ENCODE results near the gene RPS14.

RPS14 gene

DNA sequence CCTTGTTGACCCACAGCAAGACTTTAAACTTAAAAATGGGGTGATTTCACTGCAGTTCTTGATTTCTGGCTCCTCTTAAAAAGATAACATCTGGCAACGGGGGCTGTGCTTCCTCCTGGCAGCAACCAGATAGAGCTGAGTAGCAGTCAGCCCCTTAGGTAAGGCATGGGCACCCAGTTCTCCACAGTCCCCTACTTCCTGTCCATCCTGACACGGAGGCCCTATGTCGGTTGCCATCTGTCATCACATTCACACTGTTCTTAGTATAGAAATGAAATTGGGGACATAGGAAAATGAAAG lies 48.5 kb downstream of the RPS14 start:
- Histone ChIP-seq H3K27me3 (replicated peaks) (no peaks in the 10 kb centered on the region), H3K4me3 (ENCODE audit: low read depth, low read length) (no peak overlapping the region), H3K36me3 (replicated peaks) (peaks cover 19% of the 10 kb centered on the region), H3K27ac (no peak overlapping the region)
- in situ Hi-C loops (cut with HindIII; ENCODE audit: low pct_ligation_motif_present, low sequenced_read_pairs): no loop called here
- TF ChIP-seq, protein P1, sequence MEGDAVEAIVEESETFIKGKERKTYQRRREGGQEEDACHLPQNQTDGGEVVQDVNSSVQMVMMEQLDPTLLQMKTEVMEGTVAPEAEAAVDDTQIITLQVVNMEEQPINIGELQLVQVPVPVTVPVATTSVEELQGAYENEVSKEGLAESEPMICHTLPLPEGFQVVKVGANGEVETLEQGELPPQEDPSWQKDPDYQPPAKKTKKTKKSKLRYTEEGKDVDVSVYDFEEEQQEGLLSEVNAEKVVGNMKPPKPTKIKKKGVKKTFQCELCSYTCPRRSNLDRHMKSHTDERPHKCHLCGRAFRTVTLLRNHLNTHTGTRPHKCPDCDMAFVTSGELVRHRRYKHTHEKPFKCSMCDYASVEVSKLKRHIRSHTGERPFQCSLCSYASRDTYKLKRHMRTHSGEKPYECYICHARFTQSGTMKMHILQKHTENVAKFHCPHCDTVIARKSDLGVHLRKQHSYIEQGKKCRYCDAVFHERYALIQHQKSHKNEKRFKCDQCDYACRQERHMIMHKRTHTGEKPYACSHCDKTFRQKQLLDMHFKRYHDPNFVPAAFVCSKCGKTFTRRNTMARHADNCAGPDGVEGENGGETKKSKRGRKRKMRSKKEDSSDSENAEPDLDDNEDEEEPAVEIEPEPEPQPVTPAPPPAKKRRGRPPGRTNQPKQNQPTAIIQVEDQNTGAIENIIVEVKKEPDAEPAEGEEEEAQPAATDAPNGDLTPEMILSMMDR (IDR thresholded peaks at IDR 0.05; ENCODE audit: low read depth, low read length, missing control alignments): no peak
- DNase-seq: no peak

DNA sequence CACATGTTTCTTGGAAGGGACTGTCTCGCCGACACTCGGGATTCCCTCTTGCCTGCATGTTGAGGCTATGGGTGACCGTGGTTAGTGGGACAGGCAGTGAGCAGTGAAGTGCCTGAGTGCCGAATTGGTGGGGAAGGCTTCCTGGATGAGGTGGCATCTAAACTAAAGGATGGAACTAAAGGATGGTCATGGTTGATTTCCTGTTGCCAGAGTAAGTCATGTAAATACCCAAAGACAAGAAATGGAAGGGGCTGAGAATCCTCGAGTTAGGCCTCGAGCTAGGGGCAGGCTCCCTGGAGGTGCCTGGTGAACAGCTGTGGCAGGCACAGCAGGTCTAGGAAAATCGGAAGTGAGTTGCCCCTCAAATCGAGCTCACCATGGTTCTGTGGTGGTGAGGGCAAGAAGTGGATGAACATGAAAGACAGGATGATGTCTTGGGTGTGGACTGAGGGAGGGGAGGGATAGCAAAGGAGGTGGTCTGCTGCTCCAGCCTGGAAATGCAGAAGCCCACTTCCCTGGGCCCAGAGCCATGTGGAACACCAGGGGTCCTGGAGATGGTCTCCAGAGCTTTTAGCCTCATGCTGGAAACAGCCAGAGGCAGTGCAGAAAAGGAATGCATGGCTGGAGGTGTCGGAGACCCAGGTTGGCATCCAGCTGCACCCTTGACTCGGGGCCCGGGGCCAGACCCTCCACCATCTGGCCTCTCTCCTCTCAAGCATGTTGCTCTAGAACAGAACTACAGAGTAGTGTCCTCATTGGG lies 49.0 kb downstream of the RPS14 start:
- TF ChIP-seq, protein P1 (IDR thresholded peaks at IDR 0.05; ENCODE audit: low read depth, low read length, missing control alignments): no peak
- in situ Hi-C loops (cut with HindIII; ENCODE audit: low pct_ligation_motif_present, low sequenced_read_pairs): no loop called here
- H3K27me3 ChIP-seq (replicated peaks): no peaks in the 10 kb centered on the region
- DNase-seq: no peak
- H3K27ac ChIP-seq: no peak overlapping the region
- H3K4me3 ChIP-seq (ENCODE audit: low read depth, low read length): no peak overlapping the region
- H3K36me3 ChIP-seq (replicated peaks): peaks cover 20% of the 10 kb centered on the region

DNA sequence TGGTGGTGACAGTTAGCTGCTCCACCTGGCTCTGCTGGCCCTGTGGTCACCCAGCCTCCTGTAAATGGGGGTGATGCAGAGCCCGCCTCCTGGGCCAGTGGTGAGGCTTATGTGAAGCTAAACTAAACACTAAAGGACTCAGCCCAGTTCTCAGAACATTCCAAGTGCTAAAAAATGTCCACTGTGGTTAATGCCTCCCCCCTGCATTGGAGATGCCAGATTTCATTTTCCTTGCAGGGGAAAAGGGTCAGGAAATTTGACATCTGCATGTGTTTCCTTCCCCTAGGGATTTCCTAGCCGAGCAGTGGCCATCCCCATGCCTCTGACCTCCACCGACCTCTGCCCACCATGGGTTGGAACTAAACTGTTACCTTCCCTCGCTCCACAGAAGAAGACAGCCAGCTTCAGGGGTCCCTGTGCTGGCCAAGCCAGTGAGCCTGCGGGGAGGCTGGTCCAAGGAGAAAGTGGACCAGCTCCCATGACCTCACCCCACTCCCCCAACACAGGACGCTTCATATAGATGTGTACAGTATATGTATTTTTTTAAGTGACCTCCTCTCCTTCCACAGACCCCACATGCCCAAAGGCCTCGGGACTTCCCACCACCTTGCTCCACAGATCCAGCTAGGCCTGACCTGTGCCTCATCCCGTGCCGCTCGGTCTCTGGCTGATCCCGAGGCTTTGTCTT lies 49.9 kb downstream of the RPS14 start:
- TF ChIP-seq, protein P1 (IDR thresholded peaks at IDR 0.05; ENCODE audit: low read depth, low read length, missing control alignments): no peak
- DNase-seq: no peak
- no peak overlapping the region for H3K27ac ChIP-seq
- H3K36me3 ChIP-seq (replicated peaks): peaks cover 20% of the 10 kb centered on the region
- no peaks in the 10 kb centered on the region for H3K27me3 ChIP-seq (replicated peaks)
- H3K4me3 ChIP-seq (ENCODE audit: low read depth, low read length): no peak overlapping the region
- in situ Hi-C loops (cut with HindIII; ENCODE audit: low pct_ligation_motif_present, low sequenced_read_pairs): no loop called here

DNA sequence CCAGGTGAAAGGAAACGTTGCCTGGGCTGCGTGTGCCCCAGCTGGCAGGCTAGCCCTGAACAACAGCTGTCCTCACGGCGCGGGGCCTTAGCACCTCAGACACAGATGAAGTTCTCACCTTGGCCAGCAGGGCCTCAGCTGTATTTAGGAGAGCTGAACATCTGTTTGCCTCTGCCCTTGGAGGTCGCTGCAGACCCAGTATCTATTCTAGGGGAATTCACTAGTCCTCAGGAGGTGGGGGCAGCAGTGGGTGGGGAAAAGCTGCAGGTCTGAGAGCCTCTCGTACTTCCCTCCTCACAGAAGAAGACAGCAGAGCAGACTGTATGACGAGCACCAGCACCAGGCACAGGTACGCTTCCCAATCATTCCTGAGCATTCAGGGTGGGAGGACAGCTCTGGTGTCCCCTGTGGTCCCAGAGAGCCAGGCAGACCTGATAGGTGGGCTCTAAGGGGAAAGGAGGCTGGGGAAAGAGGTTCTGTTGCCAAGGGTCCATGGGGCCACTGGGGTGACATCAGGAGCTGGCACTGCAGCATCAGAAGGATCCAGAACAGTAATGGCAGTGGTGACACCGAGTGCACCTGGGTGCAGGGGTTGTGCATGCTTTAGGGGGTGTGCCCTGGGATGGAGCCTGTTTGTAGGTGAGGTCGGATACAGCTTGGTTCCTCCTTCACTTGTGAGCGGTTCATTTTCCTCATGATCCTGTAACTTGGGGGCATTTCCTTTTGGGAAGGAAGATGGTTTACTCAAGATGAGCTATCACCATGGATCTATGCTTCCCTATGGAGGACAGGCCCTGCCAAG lies 50.6 kb downstream of the RPS14 start:
- Histone ChIP-seq H3K4me3 (ENCODE audit: low read depth, low read length) (no peak overlapping the region), H3K27ac (no peak overlapping the region), H3K27me3 (replicated peaks) (no peaks in the 10 kb centered on the region), H3K36me3 (replicated peaks) (peaks cover 26% of the 10 kb centered on the region)
- in situ Hi-C loops (cut with HindIII; ENCODE audit: low pct_ligation_motif_present, low sequenced_read_pairs): no loop called here
- TF ChIP-seq, protein P1 (IDR thresholded peaks at IDR 0.05; ENCODE audit: low read depth, low read length, missing control alignments): peak; percentile 49
- DNase-seq: no peak

DNA sequence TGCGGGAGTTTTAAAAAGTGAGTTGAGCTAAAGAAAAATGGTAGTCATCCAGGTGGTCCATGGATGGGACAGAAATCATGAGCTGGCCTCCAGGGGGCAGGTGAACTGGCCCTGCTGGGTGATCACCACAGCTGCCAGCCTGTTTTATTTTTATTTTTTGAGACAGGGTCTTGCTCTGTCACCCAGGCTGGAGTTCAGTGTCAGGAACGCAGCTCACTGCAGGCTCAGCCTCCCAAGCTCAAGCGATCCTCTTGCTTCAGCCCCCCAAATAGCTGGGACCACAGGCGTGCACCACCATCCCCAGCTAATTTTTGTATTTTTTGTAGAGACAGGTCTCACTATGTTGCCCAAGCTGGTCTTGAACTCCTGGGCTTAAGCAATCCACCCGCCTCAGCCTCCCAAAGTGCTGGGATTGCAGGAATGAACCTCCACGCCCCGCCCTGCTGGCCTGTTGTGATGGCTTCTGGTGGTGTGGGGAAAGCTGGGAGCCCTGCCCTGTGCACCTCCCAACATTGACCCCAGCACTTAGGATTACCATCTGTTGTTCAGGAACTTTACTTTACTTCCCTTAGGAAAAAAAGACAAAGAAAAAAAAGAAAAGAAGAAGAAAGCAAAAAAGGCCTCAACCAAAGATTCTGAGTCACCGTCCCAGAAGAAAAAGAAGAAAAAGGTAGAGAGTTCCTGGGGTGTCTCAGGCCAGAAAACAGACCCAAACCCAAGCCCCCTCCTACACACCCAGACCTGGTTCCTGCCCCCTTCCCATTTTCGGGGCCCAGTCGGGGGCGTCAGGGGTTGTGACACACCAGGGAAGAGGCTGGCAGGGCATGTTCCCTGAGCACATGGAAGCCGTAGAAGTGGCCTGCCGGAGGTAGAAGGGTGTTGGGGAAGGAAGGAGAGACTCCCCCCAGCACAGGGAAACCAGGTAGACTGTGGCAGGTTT lies 51.5 kb downstream of the RPS14 start:
- no peak for DNase-seq
- Histone ChIP-seq H3K27me3 (replicated peaks) (no peaks in the 10 kb centered on the region), H3K27ac (no peak overlapping the region), H3K4me3 (ENCODE audit: low read depth, low read length) (no peak overlapping the region), H3K36me3 (replicated peaks) (peaks cover 34% of the 10 kb centered on the region)
- in situ Hi-C loops (cut with HindIII; ENCODE audit: low pct_ligation_motif_present, low sequenced_read_pairs): no loop called here
- TF ChIP-seq, protein P1 (IDR thresholded peaks at IDR 0.05; ENCODE audit: low read depth, low read length, missing control alignments): peak; percentile 25
